Peyer's patch (tissue), 4 donors: ENCODE measurements around the gene TRAPPC2L.

ENCODE experiments used
- POLR2A ChIP-seq, 2 donors: fragments of 450-650 bp; IDR thresholded peaks; one replicate each; pipeline ENCODE4 v1.5.1; 2017; ENCODE audit warnings: antibody characterized with exemption in 2 of 2, mild to moderate bottlenecking in 2 of 2, moderate library complexity in 2 of 2
- TF ChIP-seq, protein P1 (sequence below), 6 experiments: fragments of 450-650 bp in 4 of 6; fragments of 200-600 bp in 2 of 6; sonication (generic) in 1 of 6; IDR thresholded peaks; one replicate each; pipeline ENCODE4 v1.5.1; 2017 to 2019; ENCODE audit warnings: antibody characterized with exemption in 6 of 6, mild to moderate bottlenecking in 3 of 6, moderate library complexity in 1 of 6

DNA sequence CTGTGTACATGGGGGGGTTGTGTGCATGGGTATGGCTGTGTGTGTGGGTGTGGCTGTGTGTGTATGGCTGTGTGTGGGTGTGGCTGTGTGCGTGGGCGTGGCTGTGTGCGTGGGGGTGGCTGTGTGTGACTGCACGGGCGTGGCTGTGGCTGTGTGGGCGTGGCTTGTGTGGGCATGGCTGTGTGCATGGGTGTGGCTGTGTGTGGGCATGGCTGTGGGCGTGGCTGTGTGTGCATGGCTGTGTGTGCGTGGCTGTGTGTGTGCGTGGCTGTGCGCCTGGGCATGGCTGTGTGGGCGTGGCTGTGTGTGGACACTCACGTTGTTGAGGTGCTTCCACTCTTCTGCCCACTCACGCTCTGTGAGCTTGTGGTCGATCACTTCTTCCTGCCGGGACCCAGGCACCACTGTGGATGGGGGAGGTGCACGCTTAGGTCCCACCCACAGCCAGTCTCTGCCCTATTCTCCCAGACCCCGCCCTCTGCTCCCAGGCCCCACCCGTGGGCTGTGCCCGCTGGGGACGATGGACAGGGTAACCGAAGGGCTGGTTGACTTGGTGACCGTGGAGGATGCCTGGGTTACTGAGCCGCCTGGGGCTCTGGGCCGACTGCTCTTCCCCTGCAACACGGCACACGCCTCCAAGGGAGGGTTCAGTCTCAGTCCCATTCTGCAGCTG, 25.6 kb downstream of the TRAPPC2L start:
- no peak for TF ChIP-seq POLR2A (IDR thresholded peaks at IDR 0.05)
- TF ChIP-seq, protein P1, sequence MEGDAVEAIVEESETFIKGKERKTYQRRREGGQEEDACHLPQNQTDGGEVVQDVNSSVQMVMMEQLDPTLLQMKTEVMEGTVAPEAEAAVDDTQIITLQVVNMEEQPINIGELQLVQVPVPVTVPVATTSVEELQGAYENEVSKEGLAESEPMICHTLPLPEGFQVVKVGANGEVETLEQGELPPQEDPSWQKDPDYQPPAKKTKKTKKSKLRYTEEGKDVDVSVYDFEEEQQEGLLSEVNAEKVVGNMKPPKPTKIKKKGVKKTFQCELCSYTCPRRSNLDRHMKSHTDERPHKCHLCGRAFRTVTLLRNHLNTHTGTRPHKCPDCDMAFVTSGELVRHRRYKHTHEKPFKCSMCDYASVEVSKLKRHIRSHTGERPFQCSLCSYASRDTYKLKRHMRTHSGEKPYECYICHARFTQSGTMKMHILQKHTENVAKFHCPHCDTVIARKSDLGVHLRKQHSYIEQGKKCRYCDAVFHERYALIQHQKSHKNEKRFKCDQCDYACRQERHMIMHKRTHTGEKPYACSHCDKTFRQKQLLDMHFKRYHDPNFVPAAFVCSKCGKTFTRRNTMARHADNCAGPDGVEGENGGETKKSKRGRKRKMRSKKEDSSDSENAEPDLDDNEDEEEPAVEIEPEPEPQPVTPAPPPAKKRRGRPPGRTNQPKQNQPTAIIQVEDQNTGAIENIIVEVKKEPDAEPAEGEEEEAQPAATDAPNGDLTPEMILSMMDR (IDR thresholded peaks at IDR 0.05): no peak
